ENCODE results near the gene ST6GALNAC6. TPM values are rescaled to one million over a fixed set of nuclear protein-coding genes. Genes with fewer than 3 reads are reported as not detected.

Gene ST6GALNAC6
- total RNA-seq, 1 experiment from 2014 or later, result 47.3 TPM

GRCh38 chr9:127858041-127858512, 41.3 kb downstream of the ST6GALNAC6 start:
- no peak for DNase-seq
- no peak overlapping the region for H3K4me3 ChIP-seq
- H3K27me3 ChIP-seq, result no peaks in the 10 kb centered on the region
- peaks cover 8% of the 10 kb centered on the region for H3K36me3 ChIP-seq
- H3K9me3 ChIP-seq, result no peaks in the 10 kb centered on the region

GRCh38 chr9:127857278-127857677, 42.1 kb downstream of the ST6GALNAC6 start:
- H3K27me3 ChIP-seq, result no peaks in the 10 kb centered on the region
- H3K4me3 ChIP-seq, result no peak overlapping the region

DNA sequence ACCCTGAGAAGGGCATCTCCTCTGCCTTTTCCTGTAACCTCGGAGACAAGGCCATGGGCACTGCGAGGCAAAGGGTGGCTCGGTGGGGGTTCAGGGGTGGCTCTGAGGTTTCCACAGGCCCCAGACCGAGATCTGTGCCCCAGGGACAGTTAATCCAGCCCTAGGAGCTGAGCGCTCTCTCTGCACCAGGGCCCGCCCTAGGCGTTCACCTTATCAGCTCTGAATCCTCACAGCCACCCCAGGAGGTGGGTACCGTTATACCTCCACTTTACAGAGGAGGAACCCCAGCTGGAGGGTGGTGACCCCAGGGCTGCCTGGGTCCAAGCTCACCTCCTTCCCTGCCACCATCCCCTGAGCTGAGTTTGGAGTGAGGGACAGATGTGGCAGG, 42.7 kb downstream of the ST6GALNAC6 start:
- no peak for DNase-seq
- no peak overlapping the region for H3K4me3 ChIP-seq
- H3K9me3 ChIP-seq, result no peaks in the 10 kb centered on the region
- H3K27me3 ChIP-seq, result no peaks in the 10 kb centered on the region
- peaks cover 19% of the 10 kb centered on the region for H3K36me3 ChIP-seq

More at GRCh38 chr9:127857278-127857677, 42.1 kb downstream of the ST6GALNAC6 start:
- DNase-seq, result no peak
- no peaks in the 10 kb centered on the region for H3K9me3 ChIP-seq
- peaks cover 14% of the 10 kb centered on the region for H3K36me3 ChIP-seq

- Histone ChIP-seq H3K27me3 (no peaks in the 10 kb centered on the region), H3K36me3 (peaks cover 24% of the 10 kb centered on the region), H3K9me3 (no peaks in the 10 kb centered on the region), H3K4me3 (no peak overlapping the region)
- no peak for DNase-seq
Observed at GRCh38 chr9:127856094-127856728, 43.2 kb downstream of the ST6GALNAC6 start.

GRCh38 chr9:127855522-127855921, 43.9 kb downstream of the ST6GALNAC6 start:
- 0 out of 2 replicates have a peak, but pooled peaks cover 2% of the 10 kb centered on the region for H3K9me3 ChIP-seq
- H3K4me3 ChIP-seq, result no peak overlapping the region
- H3K27me3 ChIP-seq, result no peaks in the 10 kb centered on the region
- no peak for DNase-seq
- H3K36me3 ChIP-seq, result peaks cover 31% of the 10 kb centered on the region

GRCh38 chr9:127854960-127855359, 44.4 kb downstream of the ST6GALNAC6 start:
- Histone ChIP-seq H3K4me3 (no peak overlapping the region), H3K36me3 (peaks cover 37% of the 10 kb centered on the region)

DNA sequence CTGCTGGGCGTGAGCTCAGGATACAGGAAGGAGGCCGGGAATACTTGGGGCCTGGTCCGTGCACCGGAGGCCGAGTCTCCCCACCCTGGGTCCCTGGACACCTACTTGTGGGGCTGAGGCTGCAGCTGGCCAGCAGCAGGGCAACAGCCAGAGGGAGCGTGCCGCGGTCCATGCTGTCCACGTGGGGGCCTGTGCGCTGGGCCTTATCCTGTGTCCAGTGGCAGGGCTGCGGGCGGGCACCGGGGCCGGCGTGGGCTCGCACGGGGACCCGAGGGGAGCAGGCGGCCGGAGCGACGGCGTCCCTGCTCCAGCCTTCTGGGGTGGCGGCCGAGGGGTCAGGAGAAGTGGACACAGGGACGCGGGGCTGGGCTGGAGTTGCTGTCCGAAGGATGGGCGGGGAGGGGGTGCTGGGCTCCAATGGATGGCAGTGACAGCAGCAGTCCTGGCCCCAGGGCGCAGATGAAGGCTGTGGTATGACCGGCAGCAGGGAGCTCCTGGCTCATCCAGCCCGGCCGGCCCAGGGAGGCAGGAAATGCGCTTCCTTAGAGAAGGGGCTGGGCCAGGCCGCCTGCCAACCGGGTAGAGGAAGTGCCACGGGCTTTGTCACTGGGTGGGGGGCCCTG, 45.1 kb downstream of the ST6GALNAC6 start, which contains the start of gene ENG:
TSS of gene ENG (minus strand) at position 475 of the 623 bp plus-strand sequence. CDS start at position 172, 303 bp downstream.
- DNase-seq, result peak; percentile 89
- Histone ChIP-seq H3K4me3 (peak within 1 kb of the TSS; percentile 75), H3K9me3 (peaks cover 6% of the 10 kb centered on the region; the same call in 1 of the 2 replicates)

More at GRCh38 chr9:127854960-127855359, 44.4 kb downstream of the ST6GALNAC6 start:
- DNase-seq, result no peak
- peaks cover 2% of the 10 kb centered on the region; the same call in 1 of the 2 replicates for H3K9me3 ChIP-seq
- no peaks in the 10 kb centered on the region for H3K27me3 ChIP-seq

DNA sequence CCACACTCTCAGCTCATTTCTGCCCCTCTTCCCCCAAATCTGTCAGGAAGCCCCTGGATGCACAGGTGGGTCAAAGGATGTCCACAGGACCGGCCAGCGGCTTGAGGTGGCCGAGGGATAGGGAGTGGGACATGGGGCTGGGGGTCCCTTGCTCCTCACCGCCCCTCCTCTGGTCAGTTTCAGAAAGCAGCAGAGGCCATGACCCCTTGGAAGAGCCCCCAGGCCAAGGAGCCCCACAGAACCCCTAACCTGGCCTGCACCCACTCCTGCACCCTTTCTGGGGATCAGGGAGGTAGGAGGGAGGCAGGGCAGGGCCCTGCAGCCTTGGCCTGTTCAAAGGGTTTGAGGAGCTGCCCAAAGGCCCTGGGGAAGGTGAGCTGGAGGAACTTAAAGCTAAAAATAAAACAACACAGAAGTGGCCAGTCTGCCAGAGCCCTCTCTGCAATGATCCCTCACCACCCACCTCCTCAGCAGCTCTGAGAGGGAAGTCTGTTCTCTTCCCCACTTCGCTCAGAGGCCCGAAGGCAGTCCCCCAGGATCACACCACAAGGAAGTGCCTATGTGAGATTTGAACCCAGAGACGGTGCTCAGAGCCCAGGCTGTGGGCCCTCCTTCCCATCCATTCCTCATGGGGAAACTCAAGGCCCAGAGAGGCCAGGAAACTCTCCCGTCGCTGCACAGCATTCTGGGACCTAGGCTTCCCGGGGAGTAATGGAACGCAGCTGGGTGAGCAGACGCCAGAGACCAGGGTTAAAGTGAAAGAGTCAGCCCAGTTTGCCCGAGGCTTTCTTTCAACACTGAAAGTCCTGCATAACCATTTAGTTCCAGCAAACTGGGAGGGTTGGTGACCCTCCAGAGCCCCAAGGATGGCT, 45.9 kb downstream of the ST6GALNAC6 start:
- peaks cover 51% of the 10 kb centered on the region for H3K36me3 ChIP-seq
- peaks cover 9% of the 10 kb centered on the region; the same call in 1 of the 2 replicates for H3K9me3 ChIP-seq
- H3K4me3 ChIP-seq, result peak overlapping the region; percentile 75
- peak; percentile 20 for DNase-seq
- H3K27me3 ChIP-seq, result no peaks in the 10 kb centered on the region

More for the DNA sequence above, 45.1 kb downstream of the ST6GALNAC6 start, which contains the start of gene ENG:
- H3K27me3 ChIP-seq, result no peaks in the 10 kb centered on the region
- peaks cover 43% of the 10 kb centered on the region for H3K36me3 ChIP-seq

DNA sequence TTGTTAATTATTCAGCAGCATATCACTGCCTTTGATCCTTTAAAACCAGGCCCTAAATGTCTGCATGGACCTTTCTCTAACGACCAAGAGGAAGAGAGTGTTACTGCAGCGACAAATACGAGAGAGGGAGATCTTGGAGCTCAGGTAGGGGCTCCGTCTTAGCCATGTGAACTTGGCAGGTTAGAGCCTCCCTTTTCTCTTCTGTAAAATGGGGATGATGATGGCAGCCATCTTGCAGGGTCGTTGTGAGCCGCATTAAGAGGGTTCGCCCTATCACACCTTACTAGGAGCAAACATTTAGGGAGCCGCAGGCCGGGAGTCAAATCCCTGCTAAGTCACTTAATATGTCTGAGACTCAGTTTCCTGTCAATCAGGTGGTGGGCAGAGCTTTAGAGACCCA, 46.6 kb downstream of the ST6GALNAC6 start:
- Histone ChIP-seq H3K9me3 (peaks cover 9% of the 10 kb centered on the region; the same call in 1 of the 2 replicates), H3K27me3 (no peaks in the 10 kb centered on the region), H3K4me3 (peak overlapping the region; percentile 75), H3K36me3 (peaks cover 54% of the 10 kb centered on the region)
- DNase-seq, result no peak

DNA sequence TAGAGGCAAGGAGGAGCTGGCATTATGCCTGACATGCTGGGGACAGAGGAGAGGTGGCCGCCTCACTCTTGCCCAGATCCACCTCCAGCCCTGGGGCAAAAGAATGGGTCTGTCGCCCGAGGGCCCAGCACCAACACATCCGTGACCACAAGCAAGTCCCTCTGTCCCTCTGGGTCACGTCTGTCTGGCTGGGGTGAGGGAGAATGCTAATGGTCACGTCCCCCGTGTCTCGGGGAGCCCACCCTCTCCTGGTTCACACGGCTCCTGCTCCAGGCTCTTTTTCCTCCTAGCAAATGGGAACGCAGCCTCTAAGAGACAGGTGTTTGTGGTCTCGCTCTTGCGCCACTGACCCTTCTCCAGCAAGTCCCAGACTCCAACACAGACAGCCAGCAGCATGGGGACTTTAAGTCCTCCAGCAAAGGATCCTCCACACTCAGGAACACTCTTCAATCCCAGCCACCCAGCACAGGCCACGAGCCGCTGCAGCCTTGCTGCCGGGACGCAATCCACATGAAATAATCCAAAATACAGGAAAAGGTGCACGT, 49.0 kb downstream of the ST6GALNAC6 start:
- H3K36me3 ChIP-seq, result peaks cover 54% of the 10 kb centered on the region
- DNase-seq, result no peak
- H3K9me3 ChIP-seq, result peaks cover 9% of the 10 kb centered on the region; the same call in 1 of the 2 replicates
- no peaks in the 10 kb centered on the region for H3K27me3 ChIP-seq
- H3K4me3 ChIP-seq, result no peak overlapping the region

GRCh38 chr9:127848756-127849504, 50.5 kb downstream of the ST6GALNAC6 start:
- H3K27me3 ChIP-seq, result no peaks in the 10 kb centered on the region
- H3K9me3 ChIP-seq, result peaks cover 9% of the 10 kb centered on the region; the same call in 1 of the 2 replicates
- H3K36me3 ChIP-seq, result peaks cover 50% of the 10 kb centered on the region
- no peak for DNase-seq
- H3K4me3 ChIP-seq, result no peak overlapping the region

GRCh38 chr9:127847833-127848755, 51.3 kb downstream of the ST6GALNAC6 start:
- H3K4me3 ChIP-seq, result no peak overlapping the region
- peaks cover 48% of the 10 kb centered on the region for H3K36me3 ChIP-seq
- no peaks in the 10 kb centered on the region for H3K27me3 ChIP-seq
- peaks cover 9% of the 10 kb centered on the region; the same call in 1 of the 2 replicates for H3K9me3 ChIP-seq
- no peak for DNase-seq

- peak; percentile 68 for DNase-seq
- H3K9me3 ChIP-seq, result peaks cover 9% of the 10 kb centered on the region; the same call in 1 of the 2 replicates
Observed at GRCh38 chr9:127847178-127847510, 52.3 kb downstream of the ST6GALNAC6 start.

GRCh38 chr9:127846443-127847177, 52.8 kb downstream of the ST6GALNAC6 start:
- Histone ChIP-seq H3K4me3 (no peak overlapping the region), H3K36me3 (peaks cover 46% of the 10 kb centered on the region), H3K27me3 (no peaks in the 10 kb centered on the region), H3K9me3 (peaks cover 9% of the 10 kb centered on the region; the same call in 1 of the 2 replicates)
- DNase-seq, result no peak

More at GRCh38 chr9:127847178-127847510, 52.3 kb downstream of the ST6GALNAC6 start:
- Histone ChIP-seq H3K4me3 (no peak overlapping the region), H3K36me3 (peaks cover 47% of the 10 kb centered on the region), H3K27me3 (no peaks in the 10 kb centered on the region)
